ENCODE results near the gene CBFA2T3.

Gene CBFA2T3

DNA sequence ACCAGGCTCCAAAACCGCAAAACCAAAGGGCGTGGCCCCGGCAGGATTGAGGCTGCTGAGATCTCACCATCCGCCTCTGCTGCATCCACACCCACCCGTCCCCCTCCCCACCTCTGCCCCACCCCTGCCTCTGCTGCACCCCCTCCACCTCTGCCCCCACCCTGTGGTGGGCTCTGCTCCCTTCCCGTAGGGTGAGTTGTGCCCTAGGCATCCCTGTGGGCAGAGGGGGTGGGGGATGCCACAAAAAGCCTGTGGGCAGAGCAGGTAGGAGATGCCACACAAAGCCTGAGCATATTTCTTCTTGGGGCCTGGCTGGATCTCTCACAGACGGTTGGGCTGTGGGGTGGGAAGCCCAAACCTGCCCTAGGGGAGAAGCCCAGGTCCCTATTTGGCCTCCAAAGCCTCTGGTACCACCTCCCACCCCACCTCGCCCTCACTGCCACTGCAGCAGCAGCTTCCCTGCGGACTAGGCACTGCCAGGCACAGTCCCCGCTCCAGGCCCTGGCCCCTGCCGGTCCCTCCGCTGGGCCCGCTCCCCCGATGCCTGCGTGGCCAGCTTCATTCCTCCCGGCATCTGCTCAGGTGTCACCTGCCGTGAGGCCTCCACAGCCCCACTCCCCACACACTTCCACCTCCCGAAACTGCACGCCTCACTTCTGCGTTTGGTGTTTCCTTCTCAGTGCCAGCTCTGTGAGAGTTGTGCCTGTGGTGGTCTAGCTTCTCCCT, 99.3 kb downstream of the CBFA2T3 start:
- no peak for DNase-seq (ENCODE audit: low read depth in 2 of 2)

- DNase-seq (ENCODE audit: low read depth in 2 of 2), result no peak
Measured at GRCh38 chr16:88876942-88877526, 100.0 kb downstream of the CBFA2T3 start.

DNA sequence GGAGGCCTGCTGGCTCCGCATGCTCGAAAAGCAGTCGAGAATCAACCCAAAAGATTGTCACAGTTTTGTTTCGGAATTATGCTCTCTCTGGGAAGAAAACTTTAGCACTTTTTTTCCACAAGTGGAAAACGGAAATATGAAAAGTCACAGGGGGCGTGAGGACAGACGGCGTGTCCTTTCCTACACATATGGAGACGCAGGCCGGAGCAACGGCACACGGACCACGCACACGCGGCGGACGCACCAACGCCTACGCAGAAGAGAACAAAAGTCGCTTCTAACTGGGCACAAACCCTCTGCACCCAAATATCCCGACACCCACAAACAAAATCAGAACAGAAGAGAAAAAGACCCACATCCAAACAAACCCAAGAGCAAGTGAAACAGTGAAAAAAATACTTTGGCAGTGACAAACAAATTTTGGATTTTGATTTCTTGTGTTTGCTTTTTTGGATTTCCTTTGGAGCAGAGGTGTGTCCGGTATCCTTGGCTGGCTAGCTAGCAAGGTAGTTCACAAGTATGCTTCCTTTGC, 101.2 kb downstream of the CBFA2T3 start:
- no peak for DNase-seq (ENCODE audit: low read depth in 2 of 2)

DNA sequence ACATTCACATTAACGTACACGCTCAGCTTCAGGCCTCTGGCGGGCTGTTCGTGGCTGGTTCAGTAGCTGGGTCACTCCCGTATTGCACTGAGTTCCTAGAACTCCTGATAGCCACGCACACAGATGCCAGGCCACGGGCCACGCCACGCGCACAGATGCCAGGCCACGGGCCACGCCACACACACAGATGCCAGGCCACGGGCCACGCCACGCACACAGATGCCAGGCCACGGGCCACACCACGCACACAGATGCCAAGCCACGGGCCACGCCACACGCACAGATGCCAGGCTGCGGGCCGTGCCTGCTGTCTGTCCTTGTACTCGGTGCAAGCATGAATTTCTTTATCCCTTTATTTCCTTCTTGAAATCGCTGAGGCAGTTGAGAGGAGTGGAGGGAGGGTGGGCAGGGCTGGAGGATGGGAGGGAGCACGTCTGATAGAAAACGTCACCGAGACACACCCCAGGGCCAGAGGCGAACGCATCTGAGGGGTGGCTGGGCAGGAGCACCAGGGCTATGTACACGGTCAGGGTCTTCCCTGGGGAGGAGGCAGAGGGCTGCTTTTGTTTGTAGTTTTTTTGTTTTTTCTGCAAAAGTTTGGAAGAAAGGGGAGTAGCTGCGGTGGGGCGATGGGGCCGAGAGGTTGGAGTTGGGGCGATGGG, 101.9 kb downstream of the CBFA2T3 start:
- no peak for DNase-seq (ENCODE audit: low read depth in 2 of 2)

GRCh38 chr16:88872650-88873331, 104.2 kb downstream of the CBFA2T3 start:
- no peak for DNase-seq (ENCODE audit: low read depth in 2 of 2)

DNA sequence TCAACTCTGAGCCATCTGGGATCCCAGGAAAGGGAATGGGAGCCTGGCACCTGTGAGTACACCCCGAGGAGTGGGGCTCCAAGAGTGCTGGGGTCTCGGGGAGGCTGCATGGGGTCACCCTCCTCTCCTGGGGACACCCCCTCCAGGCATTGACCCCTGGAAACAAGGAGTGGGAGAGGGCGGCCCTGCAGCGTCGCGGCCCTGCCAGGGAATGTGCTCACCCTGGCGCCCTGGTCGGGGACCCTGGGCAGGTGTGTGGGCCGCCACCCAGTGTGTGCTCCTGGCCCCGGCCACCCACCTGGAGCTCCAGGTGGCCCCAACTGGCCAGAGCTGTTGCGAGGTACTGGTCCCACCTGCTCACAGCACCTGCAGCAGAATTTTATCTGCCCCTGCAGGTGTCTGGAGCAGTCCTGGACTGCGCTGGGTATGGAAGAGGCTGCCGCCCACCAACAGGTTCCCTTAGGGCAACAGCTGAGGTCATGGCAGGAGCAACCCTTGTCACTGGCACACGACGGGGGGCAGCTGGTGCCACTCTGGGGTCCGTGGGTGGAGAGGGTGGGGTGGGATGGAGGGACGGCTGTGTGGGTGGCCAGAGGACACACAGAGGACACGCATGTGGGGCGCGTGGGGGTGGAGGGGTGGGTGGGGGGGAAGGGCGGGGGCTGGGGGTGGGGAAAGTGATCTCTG, 105.1 kb downstream of the CBFA2T3 start:
- DNase-seq (ENCODE audit: low read depth in 2 of 2), result no peak

- no peak for DNase-seq (ENCODE audit: low read depth in 2 of 2)
Measured at GRCh38 chr16:88871349-88871702, 105.7 kb downstream of the CBFA2T3 start.

DNA sequence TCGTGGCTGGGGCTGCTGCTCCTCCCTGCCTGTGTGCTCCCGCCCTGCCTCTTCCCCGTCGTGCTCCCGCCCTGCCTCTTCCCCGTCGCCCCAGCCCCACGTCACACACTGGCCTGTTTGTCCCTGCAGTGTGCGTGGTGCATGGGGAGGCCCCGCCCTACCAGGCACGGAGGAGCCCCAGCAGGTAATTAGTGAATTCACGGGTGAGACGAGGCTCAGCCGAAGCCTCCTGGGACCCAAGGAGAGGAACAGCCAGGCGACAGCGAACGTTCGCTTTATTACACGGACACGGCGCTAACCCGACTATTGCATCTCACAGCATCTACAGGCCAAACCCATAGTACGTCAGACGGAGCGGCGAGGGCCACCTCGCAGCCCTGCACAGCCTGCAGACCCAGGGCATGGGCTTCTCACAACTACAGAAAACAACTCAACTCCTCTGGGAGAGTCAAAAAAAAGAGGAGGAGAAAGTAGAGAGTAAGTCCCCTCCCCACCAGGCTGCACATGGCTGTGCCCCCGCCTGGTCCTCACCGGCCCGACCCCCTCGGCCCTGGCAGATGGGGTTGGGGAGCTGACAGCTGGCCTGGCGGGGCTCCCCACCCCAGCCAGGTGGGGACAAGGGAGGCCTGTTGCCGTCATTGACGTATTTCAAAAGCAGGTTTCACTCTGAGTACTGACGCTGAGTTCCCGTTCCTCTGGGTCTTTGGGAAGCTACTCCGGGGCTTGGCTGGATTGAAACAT, 106.2 kb downstream of the CBFA2T3 start:
- DNase-seq (ENCODE audit: low read depth in 2 of 2), result no peak

GRCh38 chr16:88869673-88869980, 107.4 kb downstream of the CBFA2T3 start:
- DNase-seq (ENCODE audit: low read depth in 2 of 2), result no peak

- DNase-seq (ENCODE audit: low read depth in 2 of 2), result no peak
Measured at GRCh38 chr16:88868974-88869672, 107.9 kb downstream of the CBFA2T3 start.

DNA sequence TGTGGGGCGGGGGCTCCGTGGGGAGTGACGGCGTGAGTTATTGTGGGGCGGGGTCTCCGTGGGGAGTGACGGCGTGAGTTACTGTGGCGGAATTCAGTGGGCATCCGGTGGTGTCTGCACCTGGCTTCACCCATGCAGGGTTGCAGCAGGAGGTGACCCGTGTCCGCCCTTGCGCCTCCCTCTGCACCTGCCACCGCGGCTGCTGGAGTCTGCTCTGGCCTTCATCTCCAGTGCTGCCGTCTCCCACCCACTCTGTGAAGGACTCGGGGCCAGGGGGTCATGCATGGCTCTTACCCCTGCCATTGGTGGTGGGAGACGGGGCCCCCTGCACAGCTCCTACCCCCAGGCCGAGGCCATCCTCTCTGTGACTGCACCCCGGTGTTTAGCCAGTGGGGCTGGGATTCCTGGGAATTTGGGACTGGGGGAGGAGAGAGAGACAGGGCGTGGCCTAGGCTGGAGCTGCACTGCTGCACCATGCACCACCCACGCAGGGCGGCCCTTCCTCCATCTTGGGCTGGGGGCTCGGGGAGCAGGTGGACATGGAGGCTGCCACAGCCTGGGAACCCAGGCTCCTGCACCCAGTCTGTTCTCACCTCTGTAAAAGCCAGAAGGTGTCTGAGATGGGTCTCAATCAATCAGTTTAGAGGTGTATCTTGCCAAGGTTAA, 109.3 kb downstream of the CBFA2T3 start:
- DNase-seq (ENCODE audit: low read depth in 2 of 2), result no peak

GRCh38 chr16:88866151-88866920, 110.7 kb downstream of the CBFA2T3 start, which contains the start of gene PABPN1L:
Gene PABPN1L, minus strand, starts transcription at chr16:88866660. Its CDS starts 54 bp downstream, at chr16:88866606.
- no peak for DNase-seq (ENCODE audit: low read depth in 2 of 2)

- no peak for DNase-seq (ENCODE audit: low read depth in 2 of 2)
Measured at GRCh38 chr16:88865742-88866141, 111.3 kb downstream of the CBFA2T3 start.

- no peak for DNase-seq (ENCODE audit: low read depth in 2 of 2)
Measured at GRCh38 chr16:88865310-88865709, 111.7 kb downstream of the CBFA2T3 start.

DNA sequence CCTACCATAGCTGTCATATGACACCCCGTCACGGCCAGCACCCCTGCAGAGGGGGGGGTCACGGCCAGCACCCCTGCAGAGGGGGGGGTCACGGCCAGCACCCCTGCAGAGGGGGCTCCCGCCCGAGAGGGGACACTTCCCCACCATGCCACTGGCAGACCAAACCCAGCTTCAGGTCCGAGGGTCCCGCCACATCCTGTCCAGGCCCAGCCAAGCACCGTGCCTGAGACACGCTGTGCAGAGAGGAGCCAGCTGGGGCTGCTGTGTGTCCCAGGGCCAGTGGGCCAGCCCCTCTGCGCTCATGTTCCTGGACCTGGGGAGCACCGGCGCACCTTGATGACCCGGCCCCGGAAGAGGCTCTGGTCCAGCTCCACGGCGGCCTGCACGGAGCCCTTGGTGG, 112.5 kb downstream of the CBFA2T3 start:
- no peak for DNase-seq (ENCODE audit: low read depth in 2 of 2)

- DNase-seq (ENCODE audit: low read depth in 2 of 2), result no peak
Measured at GRCh38 chr16:88864099-88864498, 112.9 kb downstream of the CBFA2T3 start.

DNA sequence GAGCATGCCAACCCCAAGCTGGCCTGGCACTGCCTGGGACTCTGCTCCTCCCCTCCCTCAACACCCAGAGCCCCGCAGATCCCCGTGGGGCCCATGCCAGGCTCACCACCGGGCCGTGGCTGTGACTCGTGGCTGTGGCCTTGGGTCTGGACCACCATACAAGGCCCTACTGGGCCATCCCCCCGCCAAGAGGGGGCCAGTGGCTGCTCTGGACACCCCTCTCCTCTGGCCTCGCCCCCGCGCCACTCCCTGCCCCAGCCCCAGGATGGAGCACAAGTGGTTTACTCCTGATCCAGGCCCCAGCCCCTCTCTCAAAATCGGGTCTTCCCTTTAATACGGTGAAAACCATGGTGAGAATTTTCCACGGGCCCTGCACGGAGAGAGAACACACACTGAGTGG, 113.6 kb downstream of the CBFA2T3 start:
- DNase-seq (ENCODE audit: low read depth in 2 of 2), result no peak

GRCh38 chr16:88862968-88863367, 114.0 kb downstream of the CBFA2T3 start:
- no peak for DNase-seq (ENCODE audit: low read depth in 2 of 2)

- DNase-seq (ENCODE audit: low read depth in 2 of 2), result no peak
Measured at GRCh38 chr16:88861359-88861758, 115.6 kb downstream of the CBFA2T3 start.
